ENCODE results near the gene MRRF.

Gene MRRF

DNA sequence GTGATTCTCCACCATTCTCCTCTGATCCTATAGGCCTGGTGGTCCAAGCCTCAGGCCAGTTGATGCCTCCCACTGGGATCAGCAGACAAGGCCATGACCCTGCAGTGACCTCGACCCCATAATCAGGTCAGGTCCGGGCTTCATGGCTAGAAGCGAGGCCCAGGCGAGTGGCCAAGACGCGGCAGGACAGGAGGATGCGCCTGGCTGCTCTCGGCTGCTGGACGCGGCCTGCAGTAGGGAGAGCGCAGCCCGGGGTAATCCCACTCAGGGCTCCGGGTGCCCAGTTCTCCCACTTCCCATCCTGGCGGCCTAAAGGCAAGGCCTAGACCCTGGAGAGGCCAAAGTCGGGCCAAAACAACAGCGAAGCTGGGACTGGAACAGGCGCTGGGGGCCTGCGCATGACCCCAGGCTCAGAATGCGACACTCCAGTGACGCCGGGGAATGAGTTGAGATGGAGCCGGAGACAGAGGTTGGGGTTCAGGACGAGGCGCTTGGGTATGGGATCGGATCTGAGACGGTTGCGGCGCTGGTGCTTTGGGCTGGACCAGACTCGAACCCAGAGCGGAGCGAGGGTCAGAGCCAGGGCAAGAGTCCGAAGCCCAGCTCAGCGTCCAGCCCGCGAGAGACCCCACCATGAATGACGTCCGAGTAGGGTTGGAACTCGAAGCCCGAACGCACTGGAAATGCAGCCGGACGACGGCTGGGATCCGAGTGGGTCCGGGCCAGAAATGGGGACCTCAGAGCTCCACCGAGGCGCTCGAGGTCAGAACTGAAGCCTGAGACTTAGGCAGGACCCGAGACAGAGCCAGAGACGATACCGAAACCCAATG lies 39.2 kb upstream of the MRRF start:
- H3K9me3 ChIP-seq (ENCODE audit: control insufficient read depth, insufficient read depth, low read length), result no peaks in the 10 kb centered on the region
- H3K4me1 ChIP-seq (ENCODE audit: insufficient read depth, low read length), result no peaks in the 10 kb centered on the region; the same call in 1 of the 2 replicates
- no peak overlapping the region for H3K9ac ChIP-seq (ENCODE audit: low read depth, low read length)
- no peaks in the 10 kb centered on the region for H3K36me3 ChIP-seq (ENCODE audit: insufficient read depth, low read length)

DNA sequence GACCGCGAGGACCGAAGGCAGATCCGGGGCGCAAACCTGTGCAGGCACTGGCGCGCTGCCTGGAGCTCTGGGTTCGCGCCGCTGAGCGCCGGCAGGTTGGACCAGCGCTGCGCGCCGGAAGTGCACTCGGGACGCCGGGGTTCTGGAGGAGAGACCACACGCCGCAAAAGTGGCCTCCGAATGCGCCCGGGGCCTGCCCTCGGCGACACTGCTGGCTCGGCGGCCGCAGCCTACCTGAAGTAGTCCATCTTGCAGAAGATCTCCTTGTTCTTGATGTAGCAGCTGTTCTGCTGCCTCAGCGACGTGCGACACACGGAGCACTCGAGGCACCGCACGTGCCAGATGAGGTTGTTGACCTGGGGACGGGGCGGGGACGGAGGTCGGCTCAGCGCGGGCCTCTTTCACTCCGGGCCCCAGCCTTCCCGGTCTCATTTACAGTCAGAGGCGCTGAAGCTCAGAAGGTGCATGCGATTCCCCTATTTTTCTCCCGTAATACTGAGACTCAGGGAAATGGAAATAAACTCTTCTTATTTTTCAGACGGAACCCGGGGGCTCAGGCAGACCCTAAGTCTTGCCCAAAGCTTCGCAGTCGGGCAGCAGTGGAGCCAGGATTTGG lies 38.4 kb upstream of the MRRF start:
- no peaks in the 10 kb centered on the region for H3K36me3 ChIP-seq (ENCODE audit: insufficient read depth, low read length)
- H3K9ac ChIP-seq (ENCODE audit: low read depth, low read length), result peak overlapping the region; percentile 31; the same call in 1 of the 2 replicates
- H3K9me3 ChIP-seq (ENCODE audit: control insufficient read depth, insufficient read depth, low read length), result no peaks in the 10 kb centered on the region
- H3K4me1 ChIP-seq (ENCODE audit: insufficient read depth, low read length), result no peaks in the 10 kb centered on the region; the same call in 1 of the 2 replicates

DNA sequence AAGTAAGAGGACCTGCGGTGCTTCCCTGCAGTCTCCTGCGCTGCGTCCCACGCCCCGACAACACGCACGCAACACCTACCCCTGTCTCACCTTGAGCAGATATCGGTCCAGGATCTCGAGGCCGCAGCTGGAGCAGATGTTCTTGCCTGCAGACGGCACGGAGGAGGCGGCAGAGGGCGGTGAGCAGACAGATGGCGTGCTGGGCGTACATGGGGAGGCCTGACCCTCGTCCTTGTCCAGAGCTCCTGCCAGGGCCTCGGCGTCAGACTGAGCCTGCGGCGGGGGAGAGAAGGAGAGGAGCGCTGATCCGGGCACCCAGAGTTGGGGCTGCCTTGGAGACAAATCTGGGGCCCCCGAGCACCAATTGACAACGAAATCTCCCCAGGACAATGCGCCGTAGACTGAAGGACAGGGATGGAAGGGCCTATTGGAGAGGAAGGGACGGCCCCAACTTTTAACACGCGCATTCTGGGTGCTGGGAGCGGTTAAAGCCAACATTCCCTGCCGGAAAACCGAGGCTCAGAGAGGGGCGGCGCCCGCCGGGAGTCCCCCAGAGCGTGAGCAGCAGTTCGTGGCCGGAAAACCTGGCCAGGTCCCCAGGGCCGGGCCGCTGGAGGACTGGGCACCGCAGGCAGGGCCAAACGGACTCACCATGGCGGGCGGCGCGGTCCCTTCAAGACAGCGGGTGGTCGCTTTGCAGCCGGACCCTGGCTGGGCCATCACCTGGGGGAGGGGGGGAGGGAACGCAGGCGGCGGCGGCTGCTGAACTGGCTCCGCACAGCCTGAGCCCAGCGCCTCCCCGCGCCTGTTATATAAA lies 37.7 kb upstream of the MRRF start:
- peak overlapping the region; percentile 31; the same call in 1 of the 2 replicates for H3K9ac ChIP-seq (ENCODE audit: low read depth, low read length)
- no peaks in the 10 kb centered on the region; the same call in 1 of the 2 replicates for H3K4me1 ChIP-seq (ENCODE audit: insufficient read depth, low read length)

DNA sequence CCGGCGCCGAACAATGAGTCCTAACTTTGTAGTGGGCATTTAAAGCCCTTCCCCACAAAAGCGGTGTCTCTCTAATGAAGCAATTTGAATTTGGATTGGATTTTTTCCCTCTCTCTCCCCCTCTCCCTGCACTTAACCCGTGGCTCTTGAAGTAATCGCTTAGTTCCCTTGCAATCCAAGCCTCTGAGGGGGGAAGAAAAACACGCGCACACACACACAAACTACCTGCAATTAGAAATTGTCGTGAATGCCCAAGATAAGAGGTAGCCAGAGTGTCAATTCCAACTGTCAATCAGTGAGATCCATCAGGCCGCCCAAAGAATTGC lies 37.1 kb upstream of the MRRF start:
- no peaks in the 10 kb centered on the region for H3K36me3 ChIP-seq (ENCODE audit: insufficient read depth, low read length)
- no peaks in the 10 kb centered on the region for H3K9me3 ChIP-seq (ENCODE audit: control insufficient read depth, insufficient read depth, low read length)
- H3K4me1 ChIP-seq (ENCODE audit: insufficient read depth, low read length), result no peaks in the 10 kb centered on the region; the same call in 1 of the 2 replicates
- H3K9ac ChIP-seq (ENCODE audit: low read depth, low read length), result peak overlapping the region; percentile 31; the same call in 1 of the 2 replicates

More for the DNA sequence above, 37.7 kb upstream of the MRRF start:
- Histone ChIP-seq H3K9me3 (ENCODE audit: control insufficient read depth, insufficient read depth, low read length) (no peaks in the 10 kb centered on the region), H3K36me3 (ENCODE audit: insufficient read depth, low read length) (no peaks in the 10 kb centered on the region)

DNA sequence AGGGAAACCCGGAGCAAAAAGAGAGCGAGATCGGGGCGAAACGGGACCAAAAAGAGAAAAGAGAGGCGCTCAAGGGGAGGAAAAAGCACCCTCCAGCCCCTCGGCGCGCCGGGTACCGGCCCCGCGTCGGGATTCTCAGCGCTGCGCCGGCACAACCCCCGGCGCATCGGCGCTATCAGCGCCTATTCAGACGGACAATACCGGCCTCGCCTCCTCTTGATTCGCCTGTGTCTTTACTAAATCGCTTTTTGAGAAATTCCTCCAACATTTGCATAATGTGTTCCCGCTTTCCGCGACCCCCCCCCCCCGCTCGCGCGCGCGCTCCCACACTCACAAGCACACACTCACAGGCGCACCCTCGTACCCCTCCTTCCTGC lies 36.5 kb upstream of the MRRF start:
- peak overlapping the region; percentile 59; the same call in 1 of the 2 replicates for H3K9ac ChIP-seq (ENCODE audit: low read depth, low read length)
- H3K4me1 ChIP-seq (ENCODE audit: insufficient read depth, low read length), result peaks cover 3% of the 10 kb centered on the region; the same call in 1 of the 2 replicates
- no peaks in the 10 kb centered on the region for H3K36me3 ChIP-seq (ENCODE audit: insufficient read depth, low read length)
- no peaks in the 10 kb centered on the region for H3K9me3 ChIP-seq (ENCODE audit: control insufficient read depth, insufficient read depth, low read length)

DNA sequence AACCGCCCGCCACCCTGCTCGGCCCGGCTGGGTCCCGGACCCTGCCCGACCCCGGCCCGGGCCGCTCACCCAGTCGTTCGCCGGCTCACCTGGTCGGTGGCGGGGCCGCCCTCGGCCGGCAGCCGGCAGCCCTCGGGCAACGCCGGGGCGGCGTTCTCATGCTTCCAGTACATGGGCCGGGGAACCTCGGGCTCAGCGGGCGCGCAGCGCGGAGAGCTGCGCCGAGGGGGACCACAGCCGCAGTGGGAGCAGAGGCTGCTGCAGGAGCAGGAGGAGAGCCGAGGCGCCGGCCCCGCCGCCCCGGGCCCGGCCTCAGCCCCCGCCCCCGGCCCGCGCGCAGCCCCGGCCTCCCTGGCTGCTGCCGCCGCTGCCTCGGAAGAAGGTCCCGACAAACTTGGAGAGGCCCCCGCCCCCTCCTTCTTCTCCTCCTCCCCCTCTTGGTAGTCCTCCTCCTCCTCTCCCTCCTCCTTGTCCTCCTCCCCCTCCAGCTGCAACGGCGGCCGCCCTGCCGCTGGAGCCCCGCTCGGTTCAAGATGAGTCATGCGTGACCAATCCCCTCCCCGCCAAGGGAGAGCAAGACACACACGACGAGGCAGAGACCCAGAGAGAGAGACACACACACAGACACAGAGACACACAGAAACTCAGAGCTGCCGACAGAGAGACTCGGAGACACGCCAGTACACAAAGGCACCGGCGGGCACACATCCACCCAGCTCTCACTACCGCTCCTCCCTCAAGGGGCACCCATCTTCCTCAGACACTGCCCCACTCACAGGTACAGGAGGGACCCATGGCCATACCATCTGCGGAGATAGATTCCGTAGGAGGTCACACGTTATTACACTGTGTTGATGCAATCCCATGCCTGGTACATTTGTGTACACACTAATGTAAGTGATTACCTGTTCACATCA lies 35.9 kb upstream of the MRRF start, which contains the start of gene LHX6:
Gene LHX6, minus strand, starts transcription at position 390 of the 917 bp plus-strand sequence. Its CDS starts 217 bp downstream, at position 173.
- Histone ChIP-seq H3K36me3 (ENCODE audit: insufficient read depth, low read length) (no peaks in the 10 kb centered on the region), H3K9me3 (ENCODE audit: control insufficient read depth, insufficient read depth, low read length) (no peaks in the 10 kb centered on the region), H3K9ac (ENCODE audit: low read depth, low read length) (peak within 1 kb of the TSS; percentile 59; the same call in 1 of the 2 replicates), H3K4me1 (ENCODE audit: insufficient read depth, low read length) (peaks cover 4% of the 10 kb centered on the region; the same call in 1 of the 2 replicates)

DNA sequence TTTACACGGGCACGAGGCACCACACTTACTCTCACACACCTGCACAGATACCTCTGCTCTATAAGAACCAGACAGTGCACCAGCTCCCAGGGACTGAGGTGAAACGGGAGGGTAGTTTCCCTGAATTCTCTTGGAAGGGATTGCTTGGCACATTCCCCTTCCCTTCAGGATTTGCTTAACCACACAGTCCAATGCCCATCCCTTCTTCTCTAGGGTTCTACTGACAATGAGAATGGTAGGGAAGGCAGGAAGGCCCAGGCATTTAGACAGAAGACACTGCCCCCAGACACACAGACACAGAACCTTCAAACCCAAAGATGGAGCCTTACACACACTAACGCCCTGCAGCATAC lies 35.2 kb upstream of the MRRF start:
- Histone ChIP-seq H3K9me3 (ENCODE audit: control insufficient read depth, insufficient read depth, low read length) (no peaks in the 10 kb centered on the region), H3K36me3 (ENCODE audit: insufficient read depth, low read length) (no peaks in the 10 kb centered on the region), H3K9ac (ENCODE audit: low read depth, low read length) (no peak overlapping the region), H3K4me1 (ENCODE audit: insufficient read depth, low read length) (peaks cover 4% of the 10 kb centered on the region; the same call in 1 of the 2 replicates)

DNA sequence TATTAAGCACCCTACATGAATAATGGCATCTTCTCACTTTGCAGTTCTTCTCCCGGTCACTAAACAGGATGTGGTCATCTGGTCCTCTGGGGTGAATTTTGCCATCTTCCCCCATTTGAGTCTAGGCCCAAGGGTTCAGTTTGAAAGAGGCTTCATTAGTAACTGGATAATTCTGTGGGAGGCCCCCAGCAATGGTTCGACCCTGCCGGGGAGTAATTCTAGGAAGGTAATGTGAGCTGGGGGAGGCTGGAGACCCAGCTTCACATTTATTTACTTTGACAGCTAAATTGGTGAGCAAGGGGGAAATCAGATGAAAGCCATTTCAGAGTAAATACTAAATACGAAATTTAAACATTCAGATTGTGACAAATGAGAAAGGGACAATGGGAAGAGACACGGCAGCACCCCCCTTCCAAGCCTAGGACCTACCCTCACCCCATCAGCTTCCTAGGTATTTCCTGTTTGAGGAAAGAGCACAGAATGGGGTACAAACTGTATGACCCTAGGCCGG lies 31.8 kb upstream of the MRRF start:
- no peaks in the 10 kb centered on the region for H3K36me3 ChIP-seq (ENCODE audit: insufficient read depth, low read length)
- H3K9ac ChIP-seq (ENCODE audit: low read depth, low read length), result no peak overlapping the region
- H3K4me1 ChIP-seq (ENCODE audit: insufficient read depth, low read length), result peaks cover 4% of the 10 kb centered on the region; the same call in 1 of the 2 replicates
- H3K9me3 ChIP-seq (ENCODE audit: control insufficient read depth, insufficient read depth, low read length), result no peaks in the 10 kb centered on the region

DNA sequence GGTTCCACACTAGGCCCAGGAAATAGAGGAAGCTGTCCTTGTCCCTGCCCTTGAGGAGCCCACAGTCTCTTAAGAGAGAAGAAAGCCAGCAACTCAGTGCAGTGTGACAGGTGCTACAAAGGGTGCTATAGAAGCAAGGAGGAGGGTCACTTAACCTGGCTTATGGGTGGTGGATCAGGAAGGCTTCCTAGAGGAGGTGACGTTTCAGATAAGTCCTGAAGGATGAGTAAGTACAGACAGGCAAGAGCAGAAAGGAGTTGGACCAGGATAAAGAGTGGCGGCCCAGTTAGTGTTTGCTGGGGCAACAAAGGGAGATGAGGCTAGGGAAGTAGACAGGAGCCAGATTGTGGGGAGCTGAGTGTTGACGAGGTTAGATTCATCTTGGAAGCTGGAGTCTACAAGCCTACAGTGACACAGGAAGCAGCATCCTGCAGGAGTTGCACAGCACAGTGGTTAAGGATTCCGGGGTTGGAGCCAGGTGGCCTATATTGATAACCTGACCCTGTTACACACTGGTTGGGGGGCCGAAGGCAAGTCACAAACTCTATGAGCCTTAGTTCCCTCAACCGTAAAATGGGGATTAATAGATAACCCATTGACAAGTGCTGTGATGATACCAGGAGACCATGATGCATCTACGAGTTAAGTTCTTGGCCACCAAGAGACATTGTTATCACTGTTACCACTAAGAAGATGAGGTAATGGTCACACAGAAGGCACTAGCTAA lies 30.5 kb upstream of the MRRF start:
- H3K4me1 ChIP-seq (ENCODE audit: insufficient read depth, low read length), result peaks cover 4% of the 10 kb centered on the region; the same call in 1 of the 2 replicates
- no peaks in the 10 kb centered on the region for H3K36me3 ChIP-seq (ENCODE audit: insufficient read depth, low read length)
- H3K9ac ChIP-seq (ENCODE audit: low read depth, low read length), result no peak overlapping the region
- H3K9me3 ChIP-seq (ENCODE audit: control insufficient read depth, insufficient read depth, low read length), result no peaks in the 10 kb centered on the region

DNA sequence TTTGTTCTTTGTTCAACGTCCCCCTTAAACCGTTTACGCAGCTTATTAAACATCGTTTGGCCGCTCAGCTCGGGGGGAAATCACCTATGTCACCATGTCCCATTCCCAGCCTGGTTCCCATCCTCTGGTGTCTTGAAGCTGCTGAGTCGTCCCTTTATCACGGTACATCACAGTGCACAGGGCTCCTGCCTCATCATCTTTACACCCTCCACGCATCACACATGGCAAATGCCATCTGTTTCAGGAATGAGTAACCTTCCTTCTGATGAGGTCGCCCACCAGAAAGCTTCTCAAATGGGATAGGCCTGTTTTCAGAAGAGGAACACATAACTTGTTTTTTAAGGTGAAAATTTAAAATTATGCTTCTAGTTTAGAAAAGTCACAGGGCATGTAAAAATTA lies 28.0 kb upstream of the MRRF start:
- no peaks in the 10 kb centered on the region for H3K36me3 ChIP-seq (ENCODE audit: insufficient read depth, low read length)

DNA sequence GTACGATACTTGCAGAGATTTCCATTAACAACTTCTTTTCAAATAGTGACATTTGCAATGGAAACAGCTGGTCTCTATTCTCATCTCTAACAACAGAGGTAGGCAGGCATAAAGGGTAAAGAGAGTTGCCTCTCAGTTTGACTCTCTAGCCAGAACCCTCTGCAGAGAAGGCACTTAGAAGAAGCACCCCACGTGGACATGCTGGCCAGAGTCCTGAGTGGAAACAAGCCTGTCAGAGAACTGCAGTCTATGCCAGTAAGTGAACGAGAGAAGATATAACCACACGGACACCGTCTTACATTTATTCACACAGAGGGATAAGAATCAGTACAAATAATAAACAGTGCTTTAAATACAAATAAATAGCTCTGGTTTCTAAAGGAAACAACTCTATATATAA lies 25.0 kb upstream of the MRRF start:
- H3K9me3 ChIP-seq (ENCODE audit: control insufficient read depth, insufficient read depth, low read length), result no peaks in the 10 kb centered on the region
- H3K9ac ChIP-seq (ENCODE audit: low read depth, low read length), result no peak overlapping the region
- no peaks in the 10 kb centered on the region for H3K4me1 ChIP-seq (ENCODE audit: insufficient read depth, low read length)
- peaks cover 11% of the 10 kb centered on the region; the same call in 1 of the 2 replicates for H3K36me3 ChIP-seq (ENCODE audit: insufficient read depth, low read length)

More for the DNA sequence above, 28.0 kb upstream of the MRRF start:
- H3K4me1 ChIP-seq (ENCODE audit: insufficient read depth, low read length), result peaks cover 4% of the 10 kb centered on the region; the same call in 1 of the 2 replicates
- H3K9ac ChIP-seq (ENCODE audit: low read depth, low read length), result no peak overlapping the region
- H3K9me3 ChIP-seq (ENCODE audit: control insufficient read depth, insufficient read depth, low read length), result no peaks in the 10 kb centered on the region

DNA sequence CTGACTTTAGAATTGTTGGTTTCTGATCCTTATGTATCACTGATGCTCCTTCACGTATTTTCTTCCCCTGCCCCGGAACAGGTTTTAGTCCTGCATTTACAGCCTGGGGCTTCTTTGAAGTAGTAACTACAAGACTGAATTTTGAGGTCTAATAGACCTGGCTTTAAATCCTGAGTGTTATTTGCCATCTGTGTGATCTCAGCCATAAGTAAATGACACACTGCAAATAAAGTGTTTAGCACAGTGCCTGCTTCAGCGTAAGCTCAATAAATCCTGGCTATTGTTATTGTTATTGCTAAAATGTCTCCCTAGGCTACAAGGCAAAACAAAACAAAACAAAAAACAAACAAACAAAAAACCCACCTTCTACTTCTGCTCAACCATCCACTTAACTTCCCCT lies 20.3 kb upstream of the MRRF start:
- H3K4me1 ChIP-seq (ENCODE audit: insufficient read depth, low read length), result no peaks in the 10 kb centered on the region
- H3K36me3 ChIP-seq (ENCODE audit: insufficient read depth, low read length), result peaks cover 29% of the 10 kb centered on the region
- no peak overlapping the region for H3K9ac ChIP-seq (ENCODE audit: low read depth, low read length)
- H3K9me3 ChIP-seq (ENCODE audit: control insufficient read depth, insufficient read depth, low read length), result no peaks in the 10 kb centered on the region

DNA sequence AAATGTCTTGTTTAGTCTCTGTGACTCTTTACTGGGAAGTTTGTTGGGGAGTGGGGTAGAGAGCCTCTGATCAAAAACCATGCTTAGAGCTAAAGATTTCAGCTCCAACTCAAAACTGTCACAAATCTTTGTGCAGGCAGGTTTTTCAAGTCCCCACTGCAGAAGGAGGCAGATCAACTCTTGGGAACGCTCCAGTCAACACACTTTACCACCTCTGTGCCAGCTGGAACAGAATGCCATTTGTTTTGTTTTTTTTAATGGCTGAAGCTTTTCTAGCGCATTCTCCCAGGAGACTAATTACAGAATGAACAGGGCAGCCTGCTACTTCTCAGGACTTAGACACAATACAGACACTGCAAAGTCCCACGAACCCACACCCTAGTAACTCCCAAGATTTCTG lies 18.0 kb upstream of the MRRF start:
- Histone ChIP-seq H3K36me3 (ENCODE audit: insufficient read depth, low read length) (peaks cover 34% of the 10 kb centered on the region), H3K4me1 (ENCODE audit: insufficient read depth, low read length) (no peaks in the 10 kb centered on the region), H3K9me3 (ENCODE audit: control insufficient read depth, insufficient read depth, low read length) (no peaks in the 10 kb centered on the region), H3K9ac (ENCODE audit: low read depth, low read length) (no peak overlapping the region)
